Activated CD4-positive, alpha-beta memory T cell treated with anti-CD3 and anti-CD28 coated beads, Interleukin-2, amount 10 ng/mL, durations not matched to agents 7 days and 5 days (primary cell): ENCODE results near the gene NBPF1. TPM values are rescaled to one million over a fixed set of nuclear protein-coding genes. Genes with fewer than 3 reads are reported as not detected.
"Not testable (repeated sequence)": the region's sequence is repeated elsewhere in the genome, so short reads cannot be mapped to it uniquely, and the experiment has no call there.

Experiments used
- CTCF ChIA-PET: fragments of 350-600 bp; sonication (Branson Sonifier 250); formaldehyde crosslinking; loops from one replicate; lab custom pipeline; 2021; ENCODE audit warnings: antibody characterized with exemption, inconsistent platforms; lab: Charles Lee
- POLR2A ChIA-PET: fragments of 350-600 bp; sonication (Branson Sonifier 250); formaldehyde crosslinking; loops from one replicate; lab custom pipeline; 2021; ENCODE audit warnings: antibody characterized with exemption; lab: Charles Lee
- DNase-seq: peaks from one replicate; pipeline ENCODE4 v3.0.0-alpha.2; 2020
- H3K27ac Mint-ChIP-seq: one replicate; pipeline ENCODE4 v1.8.0; 2021; ENCODE audit warnings: mild to moderate bottlenecking, mixed read lengths
- H3K27me3 Mint-ChIP-seq: one replicate; pipeline ENCODE4 v1.8.0; 2021; ENCODE audit warnings: mixed read lengths
- H3K36me3 Mint-ChIP-seq: one replicate; pipeline ENCODE4 v1.8.0; 2021; ENCODE audit warnings: low read depth, mixed read lengths
- H3K4me1 Mint-ChIP-seq: one replicate; pipeline ENCODE4 v1.8.0; 2021; ENCODE audit warnings: mixed read lengths
- H3K4me3 Mint-ChIP-seq: one replicate; pipeline ENCODE4 v1.8.0; 2021; ENCODE audit warnings: mild to moderate bottlenecking, mixed read lengths
- H3K9me3 Mint-ChIP-seq: one replicate; pipeline ENCODE4 v1.8.0; 2021; ENCODE audit warnings: mixed read lengths
- total RNA-seq, 2 experiments: library from RNA; stranded (reverse); gene quantifications; one replicate each; pipeline ENCODE4 v1.2.3, GENCODE V29; 2021

NBPF1 gene
- total RNA-seq, 2 experiments from 2014 or later, result 1.7 to 2.2 TPM

DNA sequence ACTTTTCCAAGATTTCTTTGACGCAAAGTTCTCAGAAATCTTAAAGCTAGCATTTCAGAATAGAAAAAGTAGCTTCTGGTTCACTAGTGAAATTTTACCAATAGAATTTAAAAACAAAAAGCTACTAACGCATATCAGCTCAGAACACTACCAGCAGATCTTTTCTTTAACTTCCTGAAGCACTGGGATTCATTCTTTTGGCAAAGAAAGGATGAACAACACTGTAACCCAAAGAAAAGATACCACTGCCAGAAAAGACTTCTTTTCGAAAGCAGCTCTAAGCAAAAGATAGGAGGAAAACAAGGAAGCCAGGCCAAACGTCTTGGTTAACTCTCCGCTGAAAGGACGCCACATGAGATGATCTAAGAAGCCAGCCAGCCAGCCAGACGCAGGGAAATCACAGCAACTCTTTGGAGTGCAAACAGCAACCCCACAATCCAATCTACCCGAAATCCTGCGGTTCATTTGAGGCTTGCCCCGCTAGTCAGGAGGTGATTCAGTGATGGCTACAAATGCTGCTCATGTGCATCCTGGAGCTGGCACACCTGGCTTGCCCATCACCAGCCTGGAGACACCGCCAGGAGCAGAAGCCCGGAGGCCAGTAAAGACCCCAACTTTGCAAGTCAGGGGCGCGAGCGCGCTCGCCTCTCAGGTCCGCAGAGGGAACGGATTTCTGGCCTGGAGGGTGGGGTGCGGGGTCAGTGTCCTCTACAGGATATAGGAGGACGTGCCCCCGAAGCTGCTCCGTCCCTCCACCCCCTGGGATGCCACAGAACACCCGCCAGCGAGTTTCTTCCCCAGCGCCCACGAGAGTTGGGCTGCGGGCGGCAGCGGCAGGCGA is 812 bp downstream of the NBPF1 start:
- Mint-ChIP-seq H3K36me3 (no peaks in the 10 kb centered on the region), H3K9me3 (no peaks in the 10 kb centered on the region), H3K4me1 (no peaks in the 10 kb centered on the region), H3K4me3 (no peak overlapping the region), H3K27ac (no peak overlapping the region), H3K27me3 (no peaks in the 10 kb centered on the region)
- DNase-seq, result peak; percentile 22
- ChIA-PET CTCF (interaction anchor here (1.2 to 2.0 kb wide), 5 partner anchors 8 to 97 kb away, joined by 3 to 17 read pairs (median 4); no protein-coding TSS in a partner anchor), POLR2A (interaction anchor here (1.5 to 2.4 kb wide), 2 partner anchors 10 to 99 kb away, joined by 5 to 7 read pairs; partner anchors contain the start of gene RNU1-1)

DNA sequence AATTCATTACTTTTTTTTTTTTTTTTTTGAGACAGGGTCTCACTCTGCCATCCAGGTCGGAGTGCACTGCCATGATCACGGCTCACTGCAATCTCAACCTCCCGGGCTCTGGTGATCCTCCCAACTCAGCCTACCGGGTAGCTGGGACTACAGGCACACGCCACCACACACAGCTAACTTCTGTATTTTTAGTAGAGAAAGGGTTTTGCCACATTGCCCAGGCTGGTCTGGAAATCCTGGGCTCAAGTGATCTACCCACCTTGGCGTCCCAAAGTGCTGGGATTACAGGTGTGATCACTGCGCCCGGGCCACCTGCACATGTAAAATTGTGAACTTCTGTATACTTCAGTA is 1.4 kb downstream of the NBPF1 start:
- POLR2A ChIA-PET, result interaction anchor here (2.4 kb wide), 1 partner anchor 98 kb away, joined by 7 read pairs; the partner anchor contains the start of gene RNU1-1
- not testable (repeated sequence) for H3K27ac Mint-ChIP-seq
- peak; percentile 16 for DNase-seq

DNA sequence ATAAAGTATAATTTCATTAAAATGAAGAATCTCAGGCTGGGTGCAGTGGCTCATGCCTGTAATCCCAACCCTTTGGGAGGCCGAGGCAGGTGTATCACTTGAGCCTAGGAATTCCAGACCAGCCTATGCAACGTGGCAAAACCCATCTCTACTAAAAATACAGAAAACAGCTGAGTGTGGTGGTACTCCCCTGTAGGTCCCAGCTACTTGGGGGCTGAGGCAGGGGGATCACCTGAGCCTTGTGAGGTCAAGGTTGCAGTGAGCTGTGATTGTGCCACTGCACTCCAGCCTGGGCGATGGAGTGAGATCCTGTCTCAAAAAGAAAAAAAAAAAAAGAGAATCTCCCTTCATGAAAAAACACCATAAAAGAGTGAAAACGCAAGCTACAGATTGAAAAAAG is 2.2 kb downstream of the NBPF1 start:
- H3K27ac Mint-ChIP-seq, H3K4me3 Mint-ChIP-seq, H3K4me1 Mint-ChIP-seq, H3K9me3 Mint-ChIP-seq, POLR2A ChIA-PET, H3K27me3 Mint-ChIP-seq, H3K36me3 Mint-ChIP-seq: not testable (repeated sequence)
- CTCF ChIA-PET, result interaction anchor here (1.4 to 2.0 kb wide), 2 partner anchors 10 to 14 kb away, joined by 4 to 17 read pairs; no protein-coding TSS in a partner anchor
- peak; percentile 16 for DNase-seq

More for the DNA sequence above, 1.4 kb downstream of the NBPF1 start:
- not testable (repeated sequence) for H3K36me3 Mint-ChIP-seq, H3K9me3 Mint-ChIP-seq, H3K4me3 Mint-ChIP-seq, H3K27me3 Mint-ChIP-seq, H3K4me1 Mint-ChIP-seq
- CTCF ChIA-PET, result interaction anchor here (1.4 to 2.0 kb wide), 4 partner anchors 9 to 97 kb away, joined by 3 to 17 read pairs (median 4); no protein-coding TSS in a partner anchor

- not testable (repeated sequence) for H3K36me3 Mint-ChIP-seq, H3K4me1 Mint-ChIP-seq, DNase-seq, H3K27ac Mint-ChIP-seq, H3K9me3 Mint-ChIP-seq, H3K4me3 Mint-ChIP-seq, H3K27me3 Mint-ChIP-seq
- CTCF ChIA-PET, result interaction anchor here (1.5 to 3.0 kb wide), 3 partner anchors 8 to 15 kb away, joined by 4 to 29 read pairs (median 12); no protein-coding TSS in a partner anchor
- POLR2A ChIA-PET, result interaction anchor here (1.0 kb wide), 1 partner anchor 34 kb away, joined by 4 read pairs; no protein-coding TSS in a partner anchor
Observed at GRCh38 chr1:16610553-16610952, 2.8 kb downstream of the NBPF1 start.

- H3K36me3 Mint-ChIP-seq, result not testable (repeated sequence)
Observed at GRCh38 chr1:16609761-16610160, 3.6 kb downstream of the NBPF1 start.

DNA sequence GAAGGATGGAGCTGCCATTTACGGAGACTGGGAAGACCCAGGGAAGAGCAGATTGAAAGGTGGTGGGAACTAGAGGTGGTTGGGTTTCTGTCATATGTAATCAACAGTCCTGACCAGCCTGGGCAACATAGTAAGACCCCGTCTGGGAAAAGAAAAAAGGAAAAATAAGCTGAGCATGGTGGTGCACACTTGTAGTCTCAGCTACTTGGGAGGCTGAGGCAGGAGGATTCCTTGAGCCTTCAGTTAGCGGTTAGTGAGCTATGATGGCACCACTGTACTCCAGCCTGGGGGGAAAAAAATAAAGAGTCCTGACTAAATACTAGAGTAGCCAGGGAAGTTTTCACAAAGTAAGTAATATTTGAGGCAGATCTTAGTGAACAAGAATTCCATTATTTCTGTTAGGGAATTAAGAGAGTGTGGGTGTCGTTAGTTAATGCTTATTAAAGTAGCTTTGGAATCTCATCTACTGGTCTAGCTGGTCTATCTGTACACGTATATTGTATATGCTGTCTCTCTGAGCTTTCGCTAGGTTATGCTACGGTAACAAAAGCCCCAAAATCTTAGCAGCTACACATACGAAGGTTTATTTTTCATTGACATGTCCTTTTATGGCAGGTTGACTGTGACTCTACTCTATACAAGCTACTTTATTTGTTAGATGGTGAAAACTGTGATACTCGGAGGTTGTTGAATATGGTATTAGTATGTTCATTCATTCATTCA is 4.4 kb downstream of the NBPF1 start:
- H3K4me3 Mint-ChIP-seq, result no peak overlapping the region
- no peaks in the 10 kb centered on the region for H3K27me3 Mint-ChIP-seq
- DNase-seq, result no peak
- ChIA-PET POLR2A (interaction anchor here (1.5 kb wide), 1 partner anchor 296 kb away, joined by 6 read pairs; no protein-coding TSS in a partner anchor), CTCF (interaction anchor here (1.5 to 3.0 kb wide), 4 partner anchors 9 to 16 kb away, joined by 4 to 29 read pairs (median 8); no protein-coding TSS in a partner anchor)
- no peaks in the 10 kb centered on the region for H3K9me3 Mint-ChIP-seq
- H3K36me3 Mint-ChIP-seq, result no peaks in the 10 kb centered on the region
- no peak overlapping the region for H3K27ac Mint-ChIP-seq
- no peaks in the 10 kb centered on the region for H3K4me1 Mint-ChIP-seq

More at GRCh38 chr1:16609761-16610160, 3.6 kb downstream of the NBPF1 start:
- not testable (repeated sequence) for H3K27me3 Mint-ChIP-seq, H3K4me1 Mint-ChIP-seq, H3K9me3 Mint-ChIP-seq, H3K27ac Mint-ChIP-seq, H3K4me3 Mint-ChIP-seq
- CTCF ChIA-PET, result interaction anchor here (1.5 to 3.0 kb wide), 4 partner anchors 8 to 15 kb away, joined by 4 to 29 read pairs (median 8); no protein-coding TSS in a partner anchor
- POLR2A ChIA-PET, result interaction anchor here (1.0 to 1.5 kb wide), 2 partner anchors 35 to 295 kb away, joined by 4 to 6 read pairs; no protein-coding TSS in a partner anchor
- DNase-seq, result peak; percentile 16

DNA sequence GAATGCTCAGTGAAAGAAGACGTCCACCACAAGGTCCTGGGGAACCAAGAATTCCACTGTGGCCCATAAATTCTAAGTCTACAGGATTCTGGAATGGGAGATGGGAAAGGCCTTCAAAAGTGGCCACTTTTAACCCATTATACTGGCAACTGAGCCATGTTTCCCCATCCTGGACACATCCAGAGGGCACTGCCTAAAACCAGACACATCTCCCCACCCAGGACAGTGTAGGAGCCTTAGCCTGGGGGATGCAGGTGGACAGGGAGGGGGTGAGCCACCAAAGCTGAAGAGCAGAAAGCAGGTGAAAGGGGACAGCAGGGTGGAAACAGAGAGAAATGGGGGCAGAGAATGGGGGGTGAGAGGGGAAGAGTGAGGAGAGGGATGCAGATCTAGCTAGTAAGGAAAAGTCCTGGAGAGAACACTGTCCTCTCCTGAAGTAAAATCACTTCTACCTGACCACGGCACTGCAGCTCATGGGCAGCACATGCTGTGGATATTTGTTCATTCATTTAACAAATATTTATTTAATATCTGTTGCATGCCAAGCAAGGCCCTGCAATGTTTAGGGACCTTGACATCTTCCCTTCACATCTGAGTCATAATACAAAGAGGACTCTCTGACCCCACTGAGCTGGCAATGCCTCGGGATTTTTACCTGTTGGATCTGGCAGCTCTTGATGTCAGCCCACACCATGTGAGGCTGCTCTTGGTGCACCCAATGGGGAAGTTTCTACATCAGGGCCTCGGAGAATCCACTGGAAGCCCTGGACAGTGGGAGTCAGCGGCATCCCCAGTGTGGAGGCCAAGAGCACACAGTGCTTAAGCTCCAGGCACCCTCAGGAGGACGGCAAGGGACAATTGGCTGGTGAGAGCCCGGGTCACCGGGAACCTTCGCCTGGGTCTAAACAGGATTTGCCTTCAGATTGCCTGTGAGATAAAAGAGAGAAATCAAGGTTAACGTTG is 5.2 kb downstream of the NBPF1 start:
- H3K4me3 Mint-ChIP-seq, H3K36me3 Mint-ChIP-seq, H3K27ac Mint-ChIP-seq, H3K9me3 Mint-ChIP-seq, H3K4me1 Mint-ChIP-seq, H3K27me3 Mint-ChIP-seq: not testable (repeated sequence)
- ChIA-PET CTCF (interaction anchor here (2.6 to 3.0 kb wide), 2 partner anchors 13 to 17 kb away, joined by 12 to 29 read pairs; no protein-coding TSS in a partner anchor), POLR2A (interaction anchor here (1.5 kb wide), 1 partner anchor 297 kb away, joined by 6 read pairs; no protein-coding TSS in a partner anchor)
- peak; percentile 17 for DNase-seq

- ChIA-PET CTCF (interaction anchor here (3.0 kb wide), 1 partner anchor 18 kb away, joined by 12 read pairs; no protein-coding TSS in a partner anchor), POLR2A (no interaction called here)
- peak; percentile 16 for DNase-seq
- H3K27ac Mint-ChIP-seq, result no peak overlapping the region
- H3K36me3 Mint-ChIP-seq, result no peaks in the 10 kb centered on the region
- H3K4me1 Mint-ChIP-seq, result no peaks in the 10 kb centered on the region
- peaks cover 2% of the 10 kb centered on the region for H3K27me3 Mint-ChIP-seq
- H3K4me3 Mint-ChIP-seq, result no peak overlapping the region
- H3K9me3 Mint-ChIP-seq, result no peaks in the 10 kb centered on the region
Observed at GRCh38 chr1:16607433-16607851, 5.9 kb downstream of the NBPF1 start.

DNA sequence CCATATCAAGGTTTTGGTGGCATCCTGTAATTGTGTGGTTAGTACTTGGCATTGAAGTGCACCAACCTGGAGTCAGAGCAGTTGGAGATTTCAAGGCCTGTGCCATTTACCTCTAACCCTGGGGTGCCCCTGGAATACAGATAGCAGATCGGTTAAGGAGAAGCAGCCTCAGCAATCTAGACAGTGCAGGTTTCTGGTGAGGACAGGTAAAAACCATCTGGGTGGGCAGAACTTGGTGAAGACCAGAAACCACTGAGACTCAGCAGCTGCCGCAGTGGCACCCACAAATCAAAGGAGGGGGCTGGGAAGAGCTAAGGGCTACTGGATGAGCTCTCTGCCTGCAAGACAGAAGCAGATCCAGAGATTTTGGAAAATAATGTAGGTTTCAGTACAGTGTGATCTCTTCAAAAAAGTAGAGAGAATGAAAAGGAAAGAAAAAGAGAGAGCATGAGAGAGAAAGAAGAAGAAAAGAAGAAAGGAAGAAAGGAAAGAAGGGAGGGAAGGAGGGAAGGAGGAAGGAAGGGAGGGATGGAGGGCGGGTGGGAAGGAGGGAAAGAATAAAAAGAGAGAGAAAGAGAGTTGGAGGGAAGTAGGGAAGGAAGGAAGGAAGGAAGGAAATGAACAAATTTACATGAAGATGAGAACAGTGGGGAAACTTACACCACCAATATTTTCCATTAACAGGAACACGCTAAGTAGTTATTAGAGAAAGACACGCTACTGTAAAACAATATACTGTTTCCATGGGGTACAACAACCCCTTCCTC is 6.5 kb downstream of the NBPF1 start:
- H3K27me3 Mint-ChIP-seq, H3K27ac Mint-ChIP-seq, DNase-seq, H3K9me3 Mint-ChIP-seq, H3K4me3 Mint-ChIP-seq, H3K4me1 Mint-ChIP-seq, H3K36me3 Mint-ChIP-seq, CTCF ChIA-PET, POLR2A ChIA-PET: not testable (repeated sequence)

DNA sequence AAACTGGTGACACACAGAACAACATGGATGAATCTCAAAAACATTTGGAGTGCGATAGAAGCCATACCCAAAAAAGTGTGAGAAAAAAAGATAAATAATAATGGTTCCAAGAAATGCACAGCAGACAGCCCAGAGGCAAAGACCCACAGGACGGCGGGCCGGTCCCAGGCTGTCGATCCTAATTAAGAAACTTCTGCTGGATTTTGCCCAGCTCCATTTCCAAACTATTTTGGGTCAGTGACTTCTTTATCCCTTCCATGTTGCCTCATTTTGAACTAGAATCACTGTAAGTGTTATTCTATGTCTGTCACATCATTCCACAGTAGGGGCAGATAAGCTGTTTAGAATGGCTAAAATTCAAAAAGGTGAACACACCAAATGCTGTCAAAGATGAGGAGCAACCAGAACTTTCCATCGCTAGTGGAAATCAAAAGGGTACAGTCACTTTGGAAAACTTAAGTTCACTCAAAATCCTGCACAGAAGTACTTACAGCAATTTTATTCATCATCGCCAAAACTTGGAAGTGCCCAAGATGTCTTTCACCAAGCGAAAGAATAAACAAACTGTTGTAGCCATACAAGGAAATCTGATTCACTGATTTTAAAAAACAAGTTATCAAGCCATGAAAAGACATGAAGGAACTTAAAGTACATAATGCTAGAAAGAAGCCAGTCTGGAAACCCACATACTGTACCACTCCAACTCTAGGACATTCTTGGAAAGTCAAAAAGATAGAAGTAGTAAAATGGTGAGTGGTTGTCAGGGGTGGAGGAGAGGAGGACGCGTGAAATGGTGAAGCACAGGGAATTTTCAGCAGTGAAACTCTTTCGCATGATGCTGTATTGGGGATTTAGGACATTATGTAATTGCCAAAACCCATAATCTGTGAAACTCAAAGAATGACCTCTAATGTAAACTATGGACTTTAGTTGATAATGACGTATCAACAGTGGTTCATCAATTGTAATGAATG is 7.5 kb downstream of the NBPF1 start:
- POLR2A ChIA-PET, result interaction anchor here (0.6 kb wide), 1 partner anchor 39 kb away, joined by 3 read pairs; no protein-coding TSS in a partner anchor
- Mint-ChIP-seq H3K9me3 (no peaks in the 10 kb centered on the region), H3K36me3 (no peaks in the 10 kb centered on the region), H3K4me1 (no peaks in the 10 kb centered on the region), H3K4me3 (no peak overlapping the region), H3K27ac (no peak overlapping the region), H3K27me3 (peaks cover 2% of the 10 kb centered on the region)
- CTCF ChIA-PET, result no interaction called here
- DNase-seq, result no peak
